H1 (cell line): ENCODE data around the gene CRABP2. TPM values are rescaled to one million over a fixed set of nuclear protein-coding genes. Genes with fewer than 3 reads are reported as not detected.

Experiments used
- CTCF ChIA-PET: fragments of 300-600 bp; sonication (Branson Sonifier 250); formaldehyde crosslinking; loops from one replicate; lab custom pipeline; 2021; ENCODE audit not compliant: partially characterized antibody; lab: Charles Lee
- POLR2A ChIA-PET: fragments of 300-600 bp; sonication (Branson Sonifier 250); formaldehyde crosslinking; loops from one replicate; lab custom pipeline; 2021; ENCODE audit warnings: inconsistent platforms; ENCODE audit not compliant: partially characterized antibody; lab: Charles Lee
- DNase-seq, 2 experiments: peaks; one replicate each; pipeline versions ENCODE4 v3.0.0 to v3.0.0-alpha.2; 2010 to 2022; ENCODE audit warnings: low spot score in 2 of 2, low read depth in 1 of 2, mixed read lengths in 1 of 2
- FAIRE-seq: peaks from 2 replicates; lab custom pipeline; 2011; peaks lifted over from hg19 to GRCh38; lab: Jason Lieb, UNC
- H2AFZ ChIP-seq: 2 replicates; pipeline ENCODE4 v1.8.1; 2012; ENCODE audit warnings: low read length, inconsistent platforms
- H2AK5ac ChIP-seq: 2 replicates; pipeline ENCODE4 v1.6.1; 2013; ENCODE audit warnings: low read depth, low read length
- H2BK120ac ChIP-seq: replicated peaks from 2 replicates; pipeline ENCODE3; 2013; ENCODE audit warnings: low read depth, low read length, inconsistent platforms
- H2BK12ac ChIP-seq: 2 replicates; pipeline ENCODE4 v1.6.1; 2013; ENCODE audit warnings: low read depth, low read length
- H2BK15ac ChIP-seq: 2 replicates; pipeline ENCODE4 v1.6.1; 2013; ENCODE audit warnings: low read length
- H2BK20ac ChIP-seq: 2 replicates; pipeline ENCODE4 v1.6.1; 2013; ENCODE audit warnings: low read length
- H2BK5ac ChIP-seq: 2 replicates; pipeline ENCODE4 v1.6.1; 2013; ENCODE audit warnings: low read depth, low read length
- H3K14ac ChIP-seq: 2 replicates; pipeline ENCODE4 v1.6.1; 2013; ENCODE audit warnings: inconsistent platforms; ENCODE audit not compliant: insufficient read length
- H3K18ac ChIP-seq: 2 replicates; pipeline ENCODE4 v1.6.1; 2013; ENCODE audit warnings: low read length; ENCODE audit errors: extremely low read depth
- H3K23ac ChIP-seq: 2 replicates; pipeline ENCODE4 v1.6.1; 2013; ENCODE audit warnings: inconsistent platforms; ENCODE audit not compliant: insufficient read length
- H3K23me2 ChIP-seq: 2 replicates; pipeline ENCODE4 v1.6.1; 2013; ENCODE audit warnings: low read depth, low read length
- H3K27ac ChIP-seq: 2 replicates; pipeline ENCODE4 v1.6.1; 2011; ENCODE audit warnings: low read depth, low read length, inconsistent platforms
- H3K27me3 ChIP-seq, 4 experiments: replicated peaks in 1 of 4; 1 replicate in 1 of 4; 2 replicates in 3 of 4; pipeline versions ENCODE4 v1.6.1 to v1.8.1; 2011 to 2013; ENCODE audit warnings: low read length in 3 of 4, mild to moderate bottlenecking in 3 of 4, inconsistent platforms in 2 of 4, mixed read lengths in 2 of 4, moderate library complexity in 1 of 4; ENCODE audit not compliant: control insufficient read depth in 3 of 4, insufficient read depth in 3 of 4; ENCODE audit errors: extremely low read depth in 1 of 4
- H3K36me3 ChIP-seq, 4 experiments: 2 replicates each; pipeline versions ENCODE4 v1.6.1 to v1.8.1; 2011 to 2013; ENCODE audit warnings: mild to moderate bottlenecking in 4 of 4, low read length in 3 of 4, moderate library complexity in 2 of 4, control low read depth in 1 of 4, inconsistent platforms in 1 of 4; ENCODE audit not compliant: insufficient read depth in 4 of 4, control insufficient read depth in 2 of 4
- H3K4ac ChIP-seq: replicated peaks from 2 replicates; pipeline ENCODE3; 2013; ENCODE audit warnings: low read length, low read depth, mixed read lengths, inconsistent platforms; ENCODE audit not compliant: insufficient read length
- H3K4me1 ChIP-seq, 4 experiments: replicated peaks in 1 of 4; 1 replicate in 1 of 4; 2 replicates in 3 of 4; pipeline versions ENCODE4 v1.6.1 to v1.8.1; 2011 to 2013; ENCODE audit warnings: low read length in 3 of 4, inconsistent platforms in 2 of 4, mixed read lengths in 1 of 4; ENCODE audit not compliant: insufficient read depth in 4 of 4, control insufficient read depth in 3 of 4
- H3K4me2 ChIP-seq, 2 experiments: 2 replicates each; pipeline versions ENCODE4 v1.6.1 to v1.8.1; 2011 to 2013; ENCODE audit warnings: low read depth in 2 of 2, low read length in 2 of 2, control low read depth in 1 of 2, inconsistent platforms in 1 of 2, mild to moderate bottlenecking in 1 of 2; ENCODE audit not compliant: insufficient read depth in 1 of 2
- H3K4me3 ChIP-seq, 4 experiments: fragments of 200-600, 300-600 bp in 1 of 4; sonication (generic), shearing (Covaris generic), sonication (Bioruptor Twin) in 1 of 4; 2 replicates each; pipeline versions ENCODE4 v1.5.1 to v1.8.1; 2011 to 2016; ENCODE audit warnings: low read length in 4 of 4, low read depth in 3 of 4, control low read depth in 2 of 4, inconsistent platforms in 2 of 4, mild to moderate bottlenecking in 2 of 4, mixed read lengths in 1 of 4, moderate library complexity in 1 of 4; ENCODE audit not compliant: insufficient read depth in 2 of 4; ENCODE audit errors: extremely low read depth in 1 of 4
- H3K56ac ChIP-seq: replicated peaks from 2 replicates; pipeline ENCODE3; 2013; ENCODE audit warnings: low read depth, mild to moderate bottlenecking, mixed read lengths, low read length, inconsistent platforms; ENCODE audit not compliant: insufficient read length
- H3K79me1 ChIP-seq: 2 replicates; pipeline ENCODE4 v1.6.1; 2013; ENCODE audit warnings: low read depth, low read length, control low read depth
- H3K79me2 ChIP-seq, 2 experiments: 2 replicates each; pipeline versions ENCODE4 v1.6.1 to v1.8.1; 2012 to 2013; ENCODE audit warnings: low read length in 2 of 2, mild to moderate bottlenecking in 2 of 2, inconsistent platforms in 1 of 2; ENCODE audit not compliant: insufficient read depth in 2 of 2, control insufficient read depth in 1 of 2
- H3K9ac ChIP-seq, 4 experiments: replicated peaks in 1 of 4; 1 replicate in 1 of 4; 2 replicates in 3 of 4; pipeline versions ENCODE4 v1.6.1 to v1.8.1; 2011 to 2013; ENCODE audit warnings: low read depth in 3 of 4, low read length in 3 of 4, control low read depth in 2 of 4, mild to moderate bottlenecking in 2 of 4, moderate library complexity in 2 of 4, inconsistent platforms in 1 of 4; ENCODE audit errors: extremely low read depth in 1 of 4
- H3K9me3 ChIP-seq, 2 experiments: 2 replicates each; pipeline versions ENCODE4 v1.6.1 to v1.8.1; 2012 to 2013; ENCODE audit warnings: mild to moderate bottlenecking in 2 of 2, moderate library complexity in 2 of 2, control low read depth in 1 of 2, inconsistent platforms in 1 of 2, low read depth in 1 of 2, low read length in 1 of 2, mixed read lengths in 1 of 2; ENCODE audit not compliant: insufficient read depth in 2 of 2
- H4K20me1 ChIP-seq, 2 experiments: replicated peaks in 1 of 2; 2 replicates each; pipeline versions ENCODE3 to v1.8.1; 2011 to 2013; ENCODE audit warnings: inconsistent platforms in 2 of 2, low read length in 2 of 2, mild to moderate bottlenecking in 1 of 2; ENCODE audit not compliant: insufficient read depth in 2 of 2, control insufficient read depth in 1 of 2
- H4K5ac ChIP-seq: 2 replicates; pipeline ENCODE4 v1.6.1; 2013; ENCODE audit warnings: low read length, low read depth, mixed read lengths, inconsistent platforms; ENCODE audit not compliant: insufficient read length
- H4K8ac ChIP-seq: 2 replicates; pipeline ENCODE4 v1.8.0; 2013; ENCODE audit warnings: mild to moderate bottlenecking, moderate library complexity, low read length, inconsistent platforms; ENCODE audit not compliant: insufficient read depth; ENCODE audit errors: extremely low read depth
- H4K91ac ChIP-seq: replicated peaks from 2 replicates; pipeline ENCODE3; 2013; ENCODE audit warnings: low read length, mixed read lengths, inconsistent platforms; ENCODE audit not compliant: insufficient read length
- BCL11A ChIP-seq, 2 experiments: IDR thresholded peaks; one replicate each; pipeline ENCODE4 v1.6.1; 2011; ENCODE audit warnings: low read depth in 2 of 2, low read length in 2 of 2, mild to moderate bottlenecking in 2 of 2
- CBX5 ChIP-seq: fragments of 300-800, 300-1000 bp; sonication (generic); IDR thresholded peaks from 2 replicates; pipeline ENCODE4 v1.7.1; 2016; ENCODE audit warnings: antibody characterized with exemption, low read length, low read depth
- CTBP2 ChIP-seq: IDR thresholded peaks from 2 replicates; pipeline ENCODE4 v1.7.0; 2011; ENCODE audit warnings: borderline replicate concordance, mild to moderate bottlenecking, moderate library complexity, mixed read lengths, low read length; ENCODE audit not compliant: insufficient read depth, insufficient read length
- KDM5A ChIP-seq: fragments of 200-600 bp; IDR thresholded peaks from 2 replicates; pipeline ENCODE4 v1.7.1; 2012; ENCODE audit warnings: mild to moderate bottlenecking, low read length, inconsistent platforms, mixed read lengths
- MAFK ChIP-seq: IDR thresholded peaks from 2 replicates; pipeline ENCODE4 v1.6.1; 2012; ENCODE audit warnings: low read depth, mild to moderate bottlenecking, improper control_type of control experiment, low read length
- PHF8 ChIP-seq: fragments of 200-600 bp; sonication (generic); conservative IDR thresholded peaks from 2 replicates; pipeline ENCODE4 v1.7.1; 2012; ENCODE audit warnings: low read depth, mild to moderate bottlenecking, inconsistent platforms, low read length, moderate library complexity
- RFX5 ChIP-seq: IDR thresholded peaks from 2 replicates; pipeline ENCODE4 v1.6.1; 2011; ENCODE audit warnings: low read depth, low read length, improper control_type of control experiment, borderline replicate concordance
- SIN3A ChIP-seq, 2 experiments: IDR thresholded peaks in 1 of 2; conservative IDR thresholded peaks in 1 of 2; 2 replicates each; pipeline ENCODE4 v1.6.1; 2011 to 2012; ENCODE audit warnings: low read length in 2 of 2, improper control_type of control experiment in 1 of 2, low read depth in 1 of 2, mild to moderate bottlenecking in 1 of 2
- TAF1 ChIP-seq: IDR thresholded peaks from 2 replicates; pipeline ENCODE4 v1.6.1; 2011; ENCODE audit warnings: mild to moderate bottlenecking, low read depth, low read length
- YY1 ChIP-seq: IDR thresholded peaks from 2 replicates; pipeline ENCODE4 v1.6.1; 2011; ENCODE audit warnings: low read depth, mild to moderate bottlenecking, low read length
- ZNF274 ChIP-seq: IDR thresholded peaks from 2 replicates; pipeline ENCODE4 v1.7.0; 2012; ENCODE audit warnings: low read length, borderline replicate concordance; ENCODE audit errors: extremely low read depth
- WGBS, 2 experiments: shearing (Covaris generic) in 1 of 2; methylation state at CpG; one replicate each; pipeline versions ENCODE4 v1.1.6 to v1.1.7; 2013 to 2015; ENCODE audit warnings: low lambda C conversion rate in 2 of 2, mixed read lengths in 2 of 2, inconsistent platforms in 1 of 2, low coverage in 1 of 2, missing lambda C conversion rate in 1 of 2; ENCODE audit not compliant: insufficient replicate concordance in 2 of 2, insufficient coverage in 1 of 2, insufficient read length in 1 of 2; ENCODE audit errors: extremely low coverage in 1 of 2, missing lambda C conversion rate in 1 of 2; 5-methylcytosine and 5-hydroxymethylcytosine counted together
- polyA plus RNA-seq, 7 experiments: library from polyadenylated mRNA; depleted of rRNA in 3 of 7; stranded (reverse) in 5 of 7; unstranded in 2 of 7; fragments of >200 nt in 5 of 7; fragments of 200-250 nt in 2 of 7; gene quantifications; 1 replicate in 5 of 7; 2 replicates in 1 of 7; 4 replicates in 1 of 7; pipeline versions ENCODE4 v1.2.1 to v1.2.3, GENCODE V29; 2011 to 2013; ENCODE audit warnings: missing spikeins in 2 of 7, mixed read lengths in 2 of 7
- total RNA-seq: library from RNA; stranded (reverse); fragmentation: NEBNext Ultra II Directional; extraction: Animal tissue kit (Norgen Biotek cat#: 25700); gene quantifications from 2 replicates; pipeline ENCODE4 v1.2.1, GENCODE V29; 2021
- TF ChIP-seq, protein P1 (sequence below): IDR thresholded peaks from 2 replicates; pipeline ENCODE4 v1.6.1; 2012; ENCODE audit warnings: inconsistent platforms

CRABP2 gene
- total and polyA plus RNA-seq, 2 of the 8 experiments (the other 6 are each of a cell fraction or from before 2014, with no cell fraction given) = 69.2 to 119 TPM

GRCh38 chr1:156697481-156697880 lies 7.9 kb downstream of the CRABP2 start:
- H2BK12ac ChIP-seq = no peak overlapping the region
- no peaks in the 10 kb centered on the region for H3K79me2 ChIP-seq
- no peak overlapping the region for H3K9ac ChIP-seq
- no peak overlapping the region for H2BK15ac ChIP-seq
- H3K14ac ChIP-seq = no peak overlapping the region
- no peak overlapping the region for H3K4me3 ChIP-seq
- H2AFZ ChIP-seq = no peak overlapping the region
- 95% methylated on average over 8 of the region's 8 CpGs; no CpG with 5 or more reads in 1 of the 2 experiments for WGBS, 2 experiments
- DNase-seq = no peak
- no peak overlapping the region for H3K4me2 ChIP-seq
- H3K4ac ChIP-seq = no peak overlapping the region
- H2BK120ac ChIP-seq = no peak overlapping the region
- CTCF ChIA-PET = interaction anchor here (0.9 to 66.0 kb wide), 4 partner anchors 8 to 211 kb away, joined by 3 to 4284 read pairs (median 2144); partner anchors contain the start of genes CRABP2, ISG20L2, METTL25B and NES
- no peak overlapping the region for H4K8ac ChIP-seq
- peaks cover 4% of the 10 kb centered on the region; the same call in 1 of the 2 replicates for H3K79me1 ChIP-seq
- no peak overlapping the region for H3K23ac ChIP-seq
- H2BK5ac ChIP-seq = no peak overlapping the region
- peaks cover 13 to 17% (median 14%) of the 10 kb centered on the region in 4 experiments for H3K4me1 ChIP-seq
- TF ChIP-seq PHF8 (no peak), MAFK (no peak), RFX5 (no peak), KDM5A (no peak), CBX5 (no peak), SIN3A (conservative IDR thresholded peaks at IDR 0.05 in 1 of 2, IDR thresholded peaks at IDR 0.05 in 1 of 2; ENCODE audit: low read depth in 1 of 2, low read length in 2 of 2) (no peak), ZNF274 (no peak), TAF1 (no peak), YY1 (no peak), BCL11A (IDR thresholded peaks at IDR 0.05; ENCODE audit: low read depth in 2 of 2, low read length in 2 of 2) (no peak), CTBP2 (no peak)
- TF ChIP-seq, protein P1, sequence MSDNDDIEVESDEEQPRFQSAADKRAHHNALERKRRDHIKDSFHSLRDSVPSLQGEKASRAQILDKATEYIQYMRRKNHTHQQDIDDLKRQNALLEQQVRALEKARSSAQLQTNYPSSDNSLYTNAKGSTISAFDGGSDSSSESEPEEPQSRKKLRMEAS = no peak
- TF ChIP-seq, all 59 proteins: peak for 0
- Histone ChIP-seq H3K23me2 (peaks cover 4% of the 10 kb centered on the region; the same call in 1 of the 2 replicates), H4K5ac (no peak overlapping the region), H2BK20ac (no peak overlapping the region), H3K56ac (no peak overlapping the region), H4K20me1 (peaks cover 2 to 3% of the 10 kb centered on the region in 2 experiments), H3K36me3 (peaks cover 14 to 40% (median 26%) of the 10 kb centered on the region in 4 experiments), H3K9me3 (no peaks in the 10 kb centered on the region), H3K27ac (no peak overlapping the region), H3K18ac (no peak overlapping the region), H3K27me3 (no peaks in the 10 kb centered on the region), H2AK5ac (no peak overlapping the region), H4K91ac (no peak overlapping the region)
- no peak for FAIRE-seq
- POLR2A ChIA-PET = interaction anchor here (0.9 to 13.9 kb wide), 2 partner anchors 11 to 21 kb away, joined by 3 to 530 read pairs; partner anchors contain the start of gene CRABP2
